ENCODE data around the gene MICAL2.

Gene MICAL2

DNA sequence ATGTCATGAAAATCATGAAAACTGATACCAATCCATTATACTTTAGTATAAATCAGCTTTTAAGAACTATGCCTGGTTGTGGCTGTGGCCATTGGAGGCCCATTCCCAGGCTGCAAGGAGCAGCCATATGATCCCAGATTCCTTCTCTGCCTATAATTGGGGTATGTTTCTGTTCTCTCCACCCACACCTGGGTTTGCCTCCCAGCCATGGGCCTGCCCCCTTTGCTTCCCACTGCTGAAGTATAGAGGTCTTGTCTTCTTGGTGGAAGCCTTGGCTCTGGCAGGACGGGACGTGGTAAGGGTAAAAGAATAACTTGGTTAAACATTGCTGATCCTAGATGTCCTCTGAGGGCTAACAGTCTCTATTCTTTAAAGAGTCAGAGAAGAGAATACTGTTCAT, 2.4 kb downstream of the MICAL2 start:
- no peak overlapping the region for H3K4me3 Mint-ChIP-seq
- no peaks in the 10 kb centered on the region for H3K36me3 Mint-ChIP-seq
- no peak for ATAC-seq (replicated peaks)
- no peaks in the 10 kb centered on the region for H3K9me3 Mint-ChIP-seq
- peaks cover 3 to 24% of the 10 kb centered on the region in 2 donors for H3K4me1 Mint-ChIP-seq
- DNase-seq: no peak
- peaks cover 26 to 57% of the 10 kb centered on the region in 2 donors for H3K27me3 Mint-ChIP-seq
- H3K27ac Mint-ChIP-seq: no peak overlapping the region

DNA sequence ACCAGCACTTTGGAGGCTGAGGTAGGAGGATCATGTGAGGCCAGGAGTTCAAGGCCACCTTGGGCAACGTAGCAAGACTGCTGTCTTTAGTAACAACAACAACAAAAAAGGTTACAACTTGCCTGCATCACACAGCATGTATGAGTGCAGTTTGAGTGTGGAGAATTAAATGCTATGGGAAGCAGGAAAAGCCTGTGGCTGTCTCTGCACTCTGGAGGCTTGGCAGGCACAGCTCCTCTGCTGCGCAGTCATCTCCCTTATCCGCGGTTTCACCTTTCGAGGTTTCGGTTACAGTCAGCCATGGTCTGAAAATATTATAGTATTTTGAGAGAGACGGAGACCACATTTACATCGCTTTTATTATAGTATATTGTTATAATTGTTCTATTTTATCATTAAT, 2.9 kb downstream of the MICAL2 start:
- H3K9me3 Mint-ChIP-seq: no peaks in the 10 kb centered on the region
- no peaks in the 10 kb centered on the region for H3K36me3 Mint-ChIP-seq
- peaks cover 24 to 55% of the 10 kb centered on the region in 2 donors for H3K27me3 Mint-ChIP-seq
- no peak overlapping the region for H3K27ac Mint-ChIP-seq
- no peak for DNase-seq
- no peak overlapping the region for H3K4me3 Mint-ChIP-seq
- H3K4me1 Mint-ChIP-seq: peaks cover 3 to 24% of the 10 kb centered on the region in 2 donors
- ATAC-seq (replicated peaks): no peak

DNA sequence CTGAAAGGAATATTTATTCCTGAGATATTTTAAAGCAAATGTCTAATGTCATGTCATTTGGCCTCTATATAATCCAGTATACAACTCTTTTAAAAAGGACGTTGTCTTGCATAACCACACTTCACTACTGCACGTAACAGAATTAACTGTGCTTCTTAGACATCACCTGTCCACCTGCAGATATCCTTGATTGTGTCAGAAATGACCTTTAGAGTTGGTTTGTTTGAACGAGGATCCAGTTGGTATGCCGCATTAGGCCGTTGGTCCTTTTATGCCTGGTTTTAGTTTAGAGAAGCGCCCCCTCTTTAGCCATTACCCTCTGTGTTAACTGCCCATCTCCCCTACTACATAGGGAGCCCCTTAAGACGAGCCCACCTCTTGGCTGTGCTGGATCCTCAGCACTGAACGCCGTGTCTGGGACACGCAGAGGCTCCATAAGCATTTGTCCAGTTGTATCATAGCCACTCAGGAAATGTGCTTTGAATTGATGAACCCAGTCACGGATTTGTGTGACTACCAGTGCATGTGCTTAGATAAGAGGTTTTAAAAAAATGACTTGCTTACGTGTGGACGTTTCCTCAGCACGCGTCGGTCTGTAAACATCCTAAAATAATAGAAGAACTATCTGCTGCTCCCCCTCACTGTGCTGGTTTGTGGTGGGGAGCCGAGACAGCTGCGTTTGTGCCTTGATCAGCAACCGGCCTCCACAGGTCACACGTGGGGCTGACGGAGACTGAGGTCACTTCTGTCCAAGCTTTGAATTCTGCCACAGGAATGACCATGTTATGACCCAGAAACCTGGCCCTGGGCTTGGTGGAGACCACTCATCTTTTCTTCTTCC, 4.0 kb downstream of the MICAL2 start:
- H3K27me3 Mint-ChIP-seq: peaks cover 23 to 43% of the 10 kb centered on the region in 2 donors
- ATAC-seq (replicated peaks): no peak
- H3K9me3 Mint-ChIP-seq: no peaks in the 10 kb centered on the region
- H3K4me3 Mint-ChIP-seq: no peak overlapping the region
- no peak for DNase-seq
- no peaks in the 10 kb centered on the region for H3K36me3 Mint-ChIP-seq
- no peak overlapping the region for H3K27ac Mint-ChIP-seq
- peaks cover 4 to 19% of the 10 kb centered on the region in 2 donors for H3K4me1 Mint-ChIP-seq

DNA sequence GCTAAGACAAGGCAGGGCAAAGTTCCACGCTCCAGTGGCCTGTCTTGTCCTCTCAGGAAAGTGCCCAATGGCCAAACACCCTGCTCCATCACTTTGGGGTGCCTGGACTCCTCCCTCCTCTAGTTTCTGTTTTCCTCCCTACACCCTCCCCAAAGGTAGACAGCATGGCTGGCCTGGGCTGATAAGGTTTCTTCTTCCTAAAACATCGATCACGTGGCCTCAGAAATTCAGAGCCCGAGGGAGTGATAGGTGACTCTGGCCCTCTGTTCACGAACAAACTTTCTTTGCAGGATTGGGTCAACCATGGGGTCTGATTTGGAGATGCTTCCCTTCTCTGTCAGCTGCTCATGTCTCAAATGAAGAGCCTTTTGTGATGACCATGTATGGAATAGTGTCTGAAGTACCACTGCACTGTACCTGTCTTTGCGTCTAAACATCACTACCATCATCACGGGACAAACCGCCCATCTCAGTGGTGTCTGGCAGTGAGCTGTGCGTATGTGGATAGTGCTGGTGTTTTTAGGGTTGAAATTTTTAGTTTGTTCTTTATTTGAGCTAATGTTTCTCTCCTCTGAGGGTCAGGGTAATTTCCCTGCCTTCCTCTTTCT, 6.1 kb downstream of the MICAL2 start:
- DNase-seq: no peak
- peaks cover 1 to 3% of the 10 kb centered on the region in 2 donors for H3K4me1 Mint-ChIP-seq
- H3K4me3 Mint-ChIP-seq: no peak overlapping the region
- H3K27me3 Mint-ChIP-seq: peaks cover 26 to 35% of the 10 kb centered on the region in 2 donors
- H3K36me3 Mint-ChIP-seq: no peaks in the 10 kb centered on the region
- no peaks in the 10 kb centered on the region for H3K9me3 Mint-ChIP-seq
- no peak overlapping the region for H3K27ac Mint-ChIP-seq
- no peak for ATAC-seq (replicated peaks)

DNA sequence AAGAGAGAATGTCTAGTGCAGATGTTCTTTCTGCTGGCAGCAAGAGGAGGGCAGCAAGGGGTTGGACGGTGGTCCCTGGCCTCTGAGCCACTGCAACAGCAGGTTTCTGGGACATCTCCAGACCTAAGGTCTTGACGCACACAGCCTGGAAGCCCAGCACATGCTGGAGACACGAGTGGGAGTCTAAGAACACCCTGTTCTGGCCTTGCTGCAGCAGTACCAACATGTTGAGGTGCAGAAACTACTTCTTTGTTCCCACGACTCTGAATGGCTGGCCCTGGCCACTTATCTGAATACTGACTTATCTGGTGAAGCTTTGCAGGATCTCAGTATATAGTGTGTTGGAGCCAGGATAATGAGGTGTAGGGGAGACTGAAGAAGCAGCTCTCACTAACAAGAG, 6.8 kb downstream of the MICAL2 start:
- ATAC-seq (replicated peaks) (no peak), DNase-seq (no peak)
- Mint-ChIP-seq H3K36me3 (no peaks in the 10 kb centered on the region), H3K27ac (no peak overlapping the region), H3K9me3 (no peaks in the 10 kb centered on the region), H3K4me3 (no peak overlapping the region), H3K27me3 (peaks cover 26 to 28% of the 10 kb centered on the region in 2 donors), H3K4me1 (peaks cover 0 to 1% of the 10 kb centered on the region in 2 donors)

DNA sequence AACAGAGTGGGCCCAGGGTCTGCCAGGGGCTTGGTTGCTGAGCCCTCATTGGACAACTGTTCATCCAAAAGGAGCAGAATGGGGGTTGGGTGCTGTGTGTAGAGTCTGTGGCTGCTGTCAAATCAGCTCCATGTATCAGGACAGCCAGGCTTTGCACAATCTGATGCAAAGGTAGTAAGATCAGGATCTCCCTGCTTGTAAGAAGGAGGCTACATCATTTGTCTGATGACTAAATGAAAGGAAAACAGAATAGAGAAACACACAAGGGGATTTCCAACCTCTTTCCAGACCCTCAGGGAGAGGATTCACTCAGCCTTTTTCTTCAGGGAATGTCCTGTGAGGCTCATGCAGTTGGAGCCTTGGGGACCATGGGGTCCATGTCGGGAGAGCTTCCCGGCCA, 7.2 kb downstream of the MICAL2 start:
- H3K4me1 Mint-ChIP-seq: peaks cover 0 to 1% of the 10 kb centered on the region in 2 donors
- no peaks in the 10 kb centered on the region for H3K36me3 Mint-ChIP-seq
- no peak for DNase-seq
- H3K27ac Mint-ChIP-seq: no peak overlapping the region
- H3K4me3 Mint-ChIP-seq: no peak overlapping the region
- ATAC-seq (replicated peaks): no peak
- H3K9me3 Mint-ChIP-seq: no peaks in the 10 kb centered on the region
- peaks cover 26 to 28% of the 10 kb centered on the region in 2 donors for H3K27me3 Mint-ChIP-seq

DNA sequence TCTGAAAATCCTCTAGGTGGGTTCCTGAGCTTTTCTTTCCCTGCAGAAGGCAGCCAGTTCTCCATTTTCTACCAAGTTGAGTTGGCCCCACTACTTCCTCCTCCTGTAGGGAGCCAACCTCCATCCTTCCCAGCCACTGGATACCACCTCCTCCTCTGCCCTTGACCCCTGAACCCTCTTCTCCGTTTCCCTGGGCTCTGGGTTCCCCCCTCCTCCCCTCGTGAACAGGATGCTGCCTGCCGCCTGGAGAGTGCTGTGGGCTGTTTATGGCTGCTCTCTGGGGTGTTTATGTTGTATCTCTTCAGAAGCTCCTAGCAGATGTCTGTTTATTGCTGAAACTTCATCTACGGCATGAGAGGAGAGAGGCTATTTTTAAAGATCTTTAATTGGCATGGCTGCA, 8.6 kb downstream of the MICAL2 start:
- no peaks in the 10 kb centered on the region for H3K9me3 Mint-ChIP-seq
- H3K36me3 Mint-ChIP-seq: no peaks in the 10 kb centered on the region
- DNase-seq: no peak
- H3K4me3 Mint-ChIP-seq: no peak overlapping the region
- H3K27me3 Mint-ChIP-seq: peaks cover 23 to 26% of the 10 kb centered on the region in 2 donors
- no peak for ATAC-seq (replicated peaks)
- H3K27ac Mint-ChIP-seq: no peak overlapping the region
- peaks cover 0 to 1% of the 10 kb centered on the region in 2 donors for H3K4me1 Mint-ChIP-seq

DNA sequence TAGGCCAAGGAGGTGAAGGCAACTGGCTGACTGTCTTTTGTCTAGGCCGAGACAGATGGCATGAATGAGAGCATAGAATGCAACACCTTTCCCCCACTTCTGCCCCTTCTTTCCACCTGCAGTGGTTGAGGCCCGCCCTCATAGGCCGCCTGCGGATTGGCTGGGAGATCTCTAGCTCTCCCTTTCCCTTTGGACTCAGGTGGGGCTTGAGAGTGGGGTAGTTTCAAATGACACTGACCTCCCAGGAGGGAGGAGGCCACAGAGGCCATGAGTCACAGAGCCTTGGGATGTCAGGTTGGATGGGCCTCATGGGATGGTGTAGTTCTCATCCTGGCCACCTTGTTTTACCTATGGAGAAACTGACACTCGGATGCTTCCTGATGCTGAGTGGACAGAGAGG, 9.1 kb downstream of the MICAL2 start:
- Mint-ChIP-seq H3K4me1 (peaks cover 1 to 2% of the 10 kb centered on the region in 2 donors), H3K4me3 (no peak overlapping the region), H3K27me3 (peaks cover 18 to 25% of the 10 kb centered on the region in 2 donors), H3K27ac (no peak overlapping the region), H3K9me3 (no peaks in the 10 kb centered on the region), H3K36me3 (no peaks in the 10 kb centered on the region)
- DNase-seq: no peak
- no peak for ATAC-seq (replicated peaks)

DNA sequence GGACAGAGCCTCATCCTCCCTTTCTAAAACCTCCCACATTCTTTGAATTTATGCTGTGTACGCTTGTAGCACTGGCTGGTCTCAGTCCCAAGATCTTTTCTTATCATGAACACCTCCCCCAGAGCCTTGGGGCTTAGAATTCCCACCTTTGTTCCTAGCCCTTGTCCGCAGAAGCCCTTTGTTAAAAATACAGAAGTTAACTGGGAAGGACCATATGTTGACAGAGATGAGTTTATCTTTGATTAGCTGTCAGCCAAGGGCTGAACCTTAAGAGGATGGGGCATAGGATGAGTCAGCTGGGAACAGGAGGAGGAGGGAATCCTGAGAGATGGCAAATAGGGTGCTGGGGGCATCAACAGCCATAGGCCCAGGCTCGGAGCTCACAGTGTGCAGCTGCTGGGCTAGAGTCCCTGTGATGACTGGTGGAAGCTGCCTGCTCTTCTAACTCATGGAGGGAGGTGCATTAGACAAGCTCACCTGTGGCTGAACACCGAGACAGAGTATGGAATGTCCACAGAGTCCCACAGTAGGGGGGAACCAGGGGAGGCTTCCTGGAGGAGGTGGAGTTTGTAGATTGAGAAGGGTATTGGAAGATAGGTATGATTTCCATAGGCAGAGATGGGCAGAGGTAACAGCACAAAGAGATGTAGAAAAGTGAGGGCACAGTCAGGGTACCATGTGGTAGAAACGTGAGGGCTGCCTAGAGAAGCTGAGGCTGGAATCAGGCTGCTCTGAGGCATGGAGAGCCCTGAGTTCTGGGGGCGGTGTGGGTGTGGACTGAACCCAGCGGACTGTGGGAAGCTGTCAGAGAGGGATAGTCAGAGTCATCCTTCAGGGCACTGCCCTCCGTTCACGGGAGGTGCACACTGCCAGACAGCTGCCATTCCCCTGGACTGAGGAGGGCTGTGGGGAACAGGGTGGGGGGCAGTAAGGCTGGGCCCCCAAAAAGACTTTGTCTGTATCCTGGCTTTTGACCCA, 9.9 kb downstream of the MICAL2 start:
- ATAC-seq (replicated peaks) (no peak), DNase-seq (no peak)
- Mint-ChIP-seq H3K27me3 (peaks cover 11 to 28% of the 10 kb centered on the region in 2 donors), H3K4me3 (no peak overlapping the region), H3K9me3 (no peaks in the 10 kb centered on the region), H3K36me3 (no peaks in the 10 kb centered on the region), H3K4me1 (peaks cover 4 to 7% of the 10 kb centered on the region in 2 donors), H3K27ac (no peak overlapping the region)

DNA sequence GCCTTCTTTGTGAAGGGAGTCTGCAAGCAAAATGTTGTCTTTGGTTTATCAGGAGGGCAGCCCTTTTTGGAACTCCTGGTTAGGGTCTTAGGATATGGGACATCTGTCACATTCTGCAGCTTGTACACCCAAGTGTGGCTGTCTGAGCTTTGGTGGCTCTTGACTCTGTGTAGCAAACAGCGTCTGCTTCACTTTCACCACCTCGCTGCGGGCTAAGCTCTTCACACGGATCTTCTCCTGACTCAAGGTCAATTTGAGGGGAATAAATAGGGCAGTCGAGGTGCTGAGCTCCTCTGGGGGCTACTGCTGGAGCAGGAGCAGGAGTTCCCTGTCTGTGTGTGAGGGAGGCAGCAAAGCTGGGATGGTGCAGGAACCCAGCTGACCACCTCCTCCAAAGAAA, 10.6 kb downstream of the MICAL2 start:
- no peak for DNase-seq
- no peak overlapping the region for H3K4me3 Mint-ChIP-seq
- no peaks in the 10 kb centered on the region for H3K9me3 Mint-ChIP-seq
- no peaks in the 10 kb centered on the region for H3K36me3 Mint-ChIP-seq
- H3K27me3 Mint-ChIP-seq: peaks cover 11 to 28% of the 10 kb centered on the region in 2 donors
- no peak overlapping the region for H3K27ac Mint-ChIP-seq
- H3K4me1 Mint-ChIP-seq: peaks cover 4 to 7% of the 10 kb centered on the region in 2 donors
- no peak for ATAC-seq (replicated peaks)

DNA sequence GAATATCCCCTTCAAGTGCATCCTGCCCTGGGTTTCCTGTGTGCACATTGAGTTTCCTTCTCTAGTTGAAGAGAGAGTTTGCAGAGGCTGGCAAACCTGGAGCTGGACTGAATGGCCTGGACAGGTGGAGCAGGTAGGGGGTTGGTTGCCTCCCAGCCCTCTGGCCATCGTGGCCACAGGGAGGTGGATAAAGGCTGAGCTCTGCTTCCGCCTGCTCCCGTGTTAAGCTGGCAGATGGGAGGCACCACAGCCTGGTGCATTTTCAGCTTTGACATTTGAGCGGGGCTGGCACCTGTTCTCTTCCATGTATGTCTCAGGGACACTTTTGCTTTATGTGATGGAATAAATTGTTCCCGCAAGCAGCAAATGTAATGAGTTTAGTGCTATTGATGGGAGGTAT, 11.1 kb downstream of the MICAL2 start:
- H3K4me3 Mint-ChIP-seq: no peak overlapping the region
- DNase-seq (no peak), ATAC-seq (replicated peaks) (no peak)
- peaks cover 7 to 26% of the 10 kb centered on the region in 2 donors for H3K27me3 Mint-ChIP-seq
- H3K9me3 Mint-ChIP-seq: no peaks in the 10 kb centered on the region
- H3K36me3 Mint-ChIP-seq: no peaks in the 10 kb centered on the region
- peaks cover 4 to 7% of the 10 kb centered on the region in 2 donors for H3K4me1 Mint-ChIP-seq
- no peak overlapping the region for H3K27ac Mint-ChIP-seq

DNA sequence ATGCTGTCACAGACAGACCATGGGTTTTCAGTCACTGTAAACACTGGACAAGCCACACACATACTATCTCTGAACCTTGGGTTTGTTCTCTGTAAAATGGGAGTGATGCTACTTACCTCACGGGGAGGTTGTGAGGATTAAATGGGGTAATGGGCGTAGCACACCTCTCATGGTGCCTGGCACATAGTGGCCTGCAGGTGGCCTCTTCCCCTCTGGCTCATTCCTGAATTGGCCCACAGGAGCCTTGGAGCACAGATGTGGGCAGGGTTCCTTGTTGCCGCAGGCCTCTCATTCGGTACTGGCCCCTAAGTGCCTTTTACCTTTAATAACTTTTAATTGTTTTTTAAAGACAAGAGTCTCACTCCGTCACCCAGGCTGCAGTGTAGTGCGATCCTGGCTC, 11.7 kb downstream of the MICAL2 start:
- no peak overlapping the region for H3K27ac Mint-ChIP-seq
- no peak overlapping the region for H3K4me3 Mint-ChIP-seq
- H3K27me3 Mint-ChIP-seq: peaks cover 8 to 28% of the 10 kb centered on the region in 2 donors
- H3K36me3 Mint-ChIP-seq: no peaks in the 10 kb centered on the region
- DNase-seq (no peak), ATAC-seq (replicated peaks) (no peak)
- H3K9me3 Mint-ChIP-seq: no peaks in the 10 kb centered on the region
- peaks cover 4 to 7% of the 10 kb centered on the region in 2 donors for H3K4me1 Mint-ChIP-seq

DNA sequence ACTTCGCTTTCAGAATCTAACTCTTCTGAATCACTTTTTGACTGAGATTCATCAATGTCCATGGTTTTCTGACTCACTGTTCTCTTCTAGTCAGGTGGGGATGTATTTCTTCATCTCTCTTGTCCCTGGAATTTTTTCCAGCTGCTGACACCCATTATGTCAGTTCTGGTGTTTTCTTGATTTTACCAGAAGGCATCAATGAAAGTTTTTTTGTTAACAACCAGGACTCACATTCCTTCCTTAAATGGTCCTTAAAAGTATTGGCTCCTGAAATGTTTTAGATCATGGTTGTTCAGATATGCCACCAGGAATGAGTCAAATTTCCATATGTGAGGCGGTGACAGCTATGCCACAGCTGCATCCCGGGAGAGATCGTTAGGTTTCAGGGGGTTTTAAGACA, 12.9 kb downstream of the MICAL2 start:
- Mint-ChIP-seq H3K27me3 (peaks cover 11 to 30% of the 10 kb centered on the region in 2 donors), H3K4me3 (no peak overlapping the region), H3K4me1 (peaks cover 4 to 7% of the 10 kb centered on the region in 2 donors), H3K9me3 (no peaks in the 10 kb centered on the region), H3K36me3 (no peaks in the 10 kb centered on the region), H3K27ac (no peak overlapping the region)
- ATAC-seq (replicated peaks) (no peak), DNase-seq (no peak)

DNA sequence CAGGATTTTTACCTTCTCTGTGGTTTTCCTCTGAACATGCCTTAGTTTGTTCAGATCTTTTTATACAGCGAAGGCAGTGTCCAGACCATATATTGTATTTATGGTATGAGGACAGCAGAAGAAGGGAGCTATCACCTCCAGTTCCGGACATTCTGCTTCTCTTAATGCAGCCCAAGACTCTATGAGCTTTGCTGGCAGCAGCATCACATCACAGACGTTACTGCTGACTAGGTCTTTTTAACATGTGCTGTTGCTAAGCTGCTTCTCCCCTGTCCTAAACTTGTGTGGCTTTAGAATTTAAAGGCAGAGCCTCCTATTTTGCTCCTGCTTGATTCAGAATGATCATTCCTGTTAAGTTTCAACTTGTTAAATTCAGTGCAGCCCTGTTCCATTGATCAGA, 13.4 kb downstream of the MICAL2 start:
- Mint-ChIP-seq H3K27ac (no peak overlapping the region), H3K27me3 (peaks cover 11 to 27% of the 10 kb centered on the region in 2 donors), H3K36me3 (no peaks in the 10 kb centered on the region), H3K4me1 (peaks cover 4 to 7% of the 10 kb centered on the region in 2 donors), H3K9me3 (no peaks in the 10 kb centered on the region), H3K4me3 (no peak overlapping the region)
- no peak for DNase-seq
- no peak for ATAC-seq (replicated peaks)
